ENCODE results near the gene RFX4. TPM values are rescaled to one million over a fixed set of nuclear protein-coding genes. Genes with fewer than 3 reads are reported as not detected.

The RFX4 gene
- total and polyA plus RNA-seq, 3 donors from 2014 or later, result 52.7 to 217 (median 86.4) TPM

GRCh38 chr12:106739815-106740530 is 157.2 kb downstream of the RFX4 start:
- no peak for DNase-seq
- TF ChIP-seq CTCF (IDR thresholded peaks at IDR 0.05), result no peak
- TF ChIP-seq POLR2A (IDR thresholded peaks at IDR 0.05), result no peak

GRCh38 chr12:106740818-106741217 is 158.0 kb downstream of the RFX4 start:
- Histone ChIP-seq H3K36me3 (ENCODE audit: low read depth, missing control alignments) (no peaks in the 10 kb centered on the region), H3K27ac (no peak overlapping the region), H3K9me3 (no peaks in the 10 kb centered on the region), H3K4me3 (no peak overlapping the region), H3K27me3 (no peaks in the 10 kb centered on the region), H3K4me1 (no peaks in the 10 kb centered on the region)
- no peak for DNase-seq
- WGBS, 2 donors, result 89 to 92% methylated on average over 5 of the region's 5 CpGs
- intact Hi-C loops (cut with DNase I; ENCODE audit: low total_unique reads), result no loop called here
- TF ChIP-seq POLR2A (IDR thresholded peaks at IDR 0.05) (no peak), CTCF (IDR thresholded peaks at IDR 0.05) (no peak)

More at GRCh38 chr12:106739815-106740530, 157.2 kb downstream of the RFX4 start:
- Histone ChIP-seq H3K27ac (no peak overlapping the region), H3K4me1 (no peaks in the 10 kb centered on the region), H3K27me3 (no peaks in the 10 kb centered on the region), H3K36me3 (ENCODE audit: low read depth, missing control alignments) (no peaks in the 10 kb centered on the region), H3K9me3 (no peaks in the 10 kb centered on the region), H3K4me3 (no peak overlapping the region)
- intact Hi-C loops (cut with DNase I; ENCODE audit: low total_unique reads), result no loop called here
- 64 to 72% methylated on average over 10 of the region's 10 CpGs for WGBS, 2 donors

GRCh38 chr12:106741247-106741646 is 158.4 kb downstream of the RFX4 start:
- TF ChIP-seq POLR2A (IDR thresholded peaks at IDR 0.05) (no peak), CTCF (IDR thresholded peaks at IDR 0.05) (no peak)
- WGBS, 2 donors, result 85 to 90% methylated on average over 2 of the region's 2 CpGs
- Histone ChIP-seq H3K27me3 (no peaks in the 10 kb centered on the region), H3K27ac (no peak overlapping the region), H3K4me3 (no peak overlapping the region), H3K9me3 (no peaks in the 10 kb centered on the region), H3K36me3 (ENCODE audit: low read depth, missing control alignments) (no peaks in the 10 kb centered on the region), H3K4me1 (no peaks in the 10 kb centered on the region)
- intact Hi-C loops (cut with DNase I; ENCODE audit: low total_unique reads), result no loop called here
- no peak for DNase-seq

- Histone ChIP-seq H3K9me3 (no peaks in the 10 kb centered on the region), H3K4me3 (no peak overlapping the region), H3K36me3 (ENCODE audit: low read depth, missing control alignments) (no peaks in the 10 kb centered on the region), H3K27me3 (no peaks in the 10 kb centered on the region), H3K27ac (no peak overlapping the region), H3K4me1 (no peaks in the 10 kb centered on the region)
- intact Hi-C loops (cut with DNase I; ENCODE audit: low total_unique reads), result no loop called here
- TF ChIP-seq CTCF (IDR thresholded peaks at IDR 0.05) (no peak), POLR2A (IDR thresholded peaks at IDR 0.05) (no peak)
- DNase-seq, result no peak
- WGBS, 2 donors, result 73 to 74% methylated on average over 8 of the region's 8 CpGs
Observed at GRCh38 chr12:106743270-106743988, 160.6 kb downstream of the RFX4 start.

Data from testis (tissue), 3 donors.